HG03135 (cell line): ENCODE results near the gene EPHA7.

Experiments used
- ATAC-seq: cut with Tn5 transposase; IDR thresholded peaks from one replicate; pipeline ENCODE4 v1.9.1; 2021; ENCODE audit warnings: mild to moderate bottlenecking, moderate library complexity; ENCODE audit not compliant: unreplicated experiment

EPHA7 gene

GRCh38 chr6:93419304-93420162 is at the start of gene EPHA7:
Gene EPHA7 (minus strand): TSS chr6:93419559. CDS start chr6:93419341, 218 bp downstream.
- ATAC-seq = peak; percentile 95

GRCh38 chr6:93468291-93468690 is 48.9 kb upstream of the EPHA7 start:
- no peak for ATAC-seq

GRCh38 chr6:93454533-93454932 is 35.2 kb upstream of the EPHA7 start:
- ATAC-seq = no peak

- peak; percentile 93 for ATAC-seq
These were observed 34.6 kb upstream of the EPHA7 start for GRCh38 chr6:93453956-93454355.

GRCh38 chr6:93447874-93448273 is 28.5 kb upstream of the EPHA7 start:
- ATAC-seq = no peak

- no peak for ATAC-seq
These were observed 18.1 kb upstream of the EPHA7 start for GRCh38 chr6:93437491-93437890.

GRCh38 chr6:93433592-93433991 is 14.2 kb upstream of the EPHA7 start:
- no peak for ATAC-seq

GRCh38 chr6:93424303-93425064 is 5.1 kb upstream of the EPHA7 start:
- no peak for ATAC-seq

- ATAC-seq = no peak
These were observed 4.2 kb upstream of the EPHA7 start for GRCh38 chr6:93423542-93423941.

- ATAC-seq = no peak
These were observed 920 bp upstream of the EPHA7 start for GRCh38 chr6:93420163-93420795.

GRCh38 chr6:93418408-93419303 is 703 bp downstream of the EPHA7 start:
- peak; percentile 23 for ATAC-seq

GRCh38 chr6:93418033-93418407 is 1.3 kb downstream of the EPHA7 start:
- no peak for ATAC-seq

GRCh38 chr6:93417421-93418013 is 1.8 kb downstream of the EPHA7 start:
- no peak for ATAC-seq

- ATAC-seq = no peak
These were observed 2.6 kb downstream of the EPHA7 start for GRCh38 chr6:93416571-93417420.

- ATAC-seq = no peak
These were observed 6.2 kb downstream of the EPHA7 start for GRCh38 chr6:93413190-93413589.

GRCh38 chr6:93412452-93412851 is 6.9 kb downstream of the EPHA7 start:
- no peak for ATAC-seq

- no peak for ATAC-seq
These were observed 12.2 kb downstream of the EPHA7 start for GRCh38 chr6:93407186-93407585.

GRCh38 chr6:93403390-93403789 is 16.0 kb downstream of the EPHA7 start:
- no peak for ATAC-seq

GRCh38 chr6:93398723-93399122 is 20.6 kb downstream of the EPHA7 start:
- ATAC-seq = no peak
